ENCODE measurements around the gene BRAT1. TPM values are rescaled to one million over a fixed set of nuclear protein-coding genes. Genes with fewer than 3 reads are reported as not detected.

BRAT1 gene
- polyA plus RNA-seq, 1 donor from 2014 or later, result 60.3 TPM

- Histone ChIP-seq H3K9me2 (ENCODE audit: insufficient read depth, low read length) (no peaks in the 10 kb centered on the region), H3K36me3 (ENCODE audit: insufficient read depth, low read length) (peaks cover 6% of the 10 kb centered on the region), H3K27ac (ENCODE audit: low read length) (no peak overlapping the region), H3F3A (ENCODE audit: insufficient read depth, low read length, poor library complexity, severe bottlenecking) (no peaks in the 10 kb centered on the region), H4K20me1 (ENCODE audit: insufficient read depth) (no peaks in the 10 kb centered on the region), H3K79me2 (replicated peaks; ENCODE audit: insufficient read depth, low read length) (no peaks in the 10 kb centered on the region), H3K9me3 (ENCODE audit: low read length) (no peaks in the 10 kb centered on the region), H3K27me3 (ENCODE audit: insufficient read depth, low read depth, low read length) (no peaks in the 10 kb centered on the region), H3K4me2 (ENCODE audit: low read length) (no peak overlapping the region), H2AFZ (ENCODE audit: low read depth, low read length) (no peak overlapping the region), H3K9ac (ENCODE audit: low read length) (no peak overlapping the region), H3K4me3 (ENCODE audit: low read length) (no peak overlapping the region)
- no peak for TF ChIP-seq EZH2 (IDR thresholded peaks at IDR 0.05; ENCODE audit: borderline replicate concordance, insufficient read depth, low read length, poor library complexity, severe bottlenecking)
- TF ChIP-seq REST (IDR thresholded peaks at IDR 0.05; ENCODE audit: borderline replicate concordance), result no peak
- no peak for TF ChIP-seq TAF1 (IDR thresholded peaks at IDR 0.05; ENCODE audit: low read depth)
- no peak for TF ChIP-seq CTCF (IDR thresholded peaks at IDR 0.05; ENCODE audit: poor library complexity, severe bottlenecking)
- no peak for TF ChIP-seq MXI1 (conservative IDR thresholded peaks at IDR 0.05; ENCODE audit: poor library complexity, severe bottlenecking)
- TF ChIP-seq POLR2AphosphoS5 (IDR thresholded peaks at IDR 0.05), result no peak
Measured at GRCh38 chr7:2575046-2575732, 19.9 kb upstream of the BRAT1 start.

- no peak overlapping the region for H3K27ac ChIP-seq (ENCODE audit: low read length)
- peaks cover 6% of the 10 kb centered on the region for H3K36me3 ChIP-seq (ENCODE audit: insufficient read depth, low read length)
- no peaks in the 10 kb centered on the region for H3K79me2 ChIP-seq (replicated peaks; ENCODE audit: insufficient read depth, low read length)
- no peak overlapping the region for H3K9ac ChIP-seq (ENCODE audit: low read length)
- TF ChIP-seq MXI1 (conservative IDR thresholded peaks at IDR 0.05; ENCODE audit: poor library complexity, severe bottlenecking), result no peak
- no peaks in the 10 kb centered on the region for H3K9me2 ChIP-seq (ENCODE audit: insufficient read depth, low read length)
- no peak overlapping the region for H3K4me2 ChIP-seq (ENCODE audit: low read length)
- H3K9me3 ChIP-seq (ENCODE audit: low read length), result no peaks in the 10 kb centered on the region
- no peaks in the 10 kb centered on the region for H3K27me3 ChIP-seq (ENCODE audit: insufficient read depth, low read depth, low read length)
- no peaks in the 10 kb centered on the region for H3F3A ChIP-seq (ENCODE audit: insufficient read depth, low read length, poor library complexity, severe bottlenecking)
- no peak overlapping the region for H3K4me3 ChIP-seq (ENCODE audit: low read length)
- no peak overlapping the region for H2AFZ ChIP-seq (ENCODE audit: low read depth, low read length)
- H4K20me1 ChIP-seq (ENCODE audit: insufficient read depth), result no peaks in the 10 kb centered on the region
Measured at GRCh38 chr7:2573761-2574160, 18.4 kb upstream of the BRAT1 start.

GRCh38 chr7:2572101-2572842 is 16.9 kb upstream of the BRAT1 start:
- Histone ChIP-seq H3K9ac (ENCODE audit: low read length) (no peak overlapping the region), H3K9me2 (ENCODE audit: insufficient read depth, low read length) (no peaks in the 10 kb centered on the region), H3K4me3 (ENCODE audit: low read length) (no peak overlapping the region), H3K4me2 (ENCODE audit: low read length) (no peak overlapping the region), H3K27ac (ENCODE audit: low read length) (no peak overlapping the region), H3K9me3 (ENCODE audit: low read length) (no peaks in the 10 kb centered on the region), H3K79me2 (replicated peaks; ENCODE audit: insufficient read depth, low read length) (peaks cover 2% of the 10 kb centered on the region), H3K36me3 (ENCODE audit: insufficient read depth, low read length) (peaks cover 6% of the 10 kb centered on the region), H3K27me3 (ENCODE audit: insufficient read depth, low read depth, low read length) (no peaks in the 10 kb centered on the region), H4K20me1 (ENCODE audit: insufficient read depth) (no peaks in the 10 kb centered on the region), H3F3A (ENCODE audit: insufficient read depth, low read length, poor library complexity, severe bottlenecking) (no peaks in the 10 kb centered on the region), H2AFZ (ENCODE audit: low read depth, low read length) (no peak overlapping the region)
- TF ChIP-seq TAF1 (IDR thresholded peaks at IDR 0.05; ENCODE audit: low read depth) (no peak), EZH2 (IDR thresholded peaks at IDR 0.05; ENCODE audit: borderline replicate concordance, insufficient read depth, low read length, poor library complexity, severe bottlenecking) (no peak), REST (IDR thresholded peaks at IDR 0.05; ENCODE audit: borderline replicate concordance) (no peak), RAD21 (conservative IDR thresholded peaks at IDR 0.05) (no peak), CTCF (IDR thresholded peaks at IDR 0.05; ENCODE audit: poor library complexity, severe bottlenecking) (no peak), MXI1 (conservative IDR thresholded peaks at IDR 0.05; ENCODE audit: poor library complexity, severe bottlenecking) (no peak), SMC3 (conservative IDR thresholded peaks at IDR 0.05; ENCODE audit: poor library complexity) (no peak), POLR2AphosphoS5 (IDR thresholded peaks at IDR 0.05) (no peak)
